ENCODE results near the gene HAS3.

Gene HAS3

GRCh38 chr16:69160192-69160591 lies 54.7 kb downstream of the HAS3 start:
- H3K27ac Mint-ChIP-seq = no peak overlapping the region
- peaks cover under 1% of the 10 kb centered on the region for H3K4me1 Mint-ChIP-seq
- CTCF ChIA-PET = no interaction called here
- H3K9me3 Mint-ChIP-seq = no peaks in the 10 kb centered on the region
- no peak overlapping the region for H3K4me3 Mint-ChIP-seq
- peaks cover 40% of the 10 kb centered on the region for H3K36me3 Mint-ChIP-seq
- no peaks in the 10 kb centered on the region for H3K27me3 Mint-ChIP-seq
- no peak for DNase-seq

- Mint-ChIP-seq H3K4me3 (no peak overlapping the region), H3K9me3 (no peaks in the 10 kb centered on the region), H3K4me1 (peaks cover 27% of the 10 kb centered on the region), H3K27me3 (no peaks in the 10 kb centered on the region), H3K36me3 (peaks cover 44% of the 10 kb centered on the region), H3K27ac (no peak overlapping the region)
- CTCF ChIA-PET = interaction anchor here (0.5 to 3.2 kb wide), 4 partner anchors 11 to 121 kb away, joined by 3 to 19 read pairs (median 8); no protein-coding TSS in a partner anchor
- DNase-seq = no peak
These were observed 60.1 kb downstream of the HAS3 start for GRCh38 chr16:69165584-69165983.

GRCh38 chr16:69166221-69166833 lies 60.9 kb downstream of the HAS3 start:
- CTCF ChIA-PET = interaction anchor here (0.5 to 3.2 kb wide), 8 partner anchors 12 to 120 kb away, joined by 3 to 19 read pairs (median 4); no protein-coding TSS in a partner anchor
- Mint-ChIP-seq H3K4me3 (no peak overlapping the region), H3K4me1 (peaks cover 27% of the 10 kb centered on the region), H3K9me3 (no peaks in the 10 kb centered on the region), H3K27ac (peak overlapping the region; percentile 82), H3K36me3 (peaks cover 42% of the 10 kb centered on the region), H3K27me3 (no peaks in the 10 kb centered on the region)
- DNase-seq = peak; percentile 69

- Mint-ChIP-seq H3K4me1 (peaks cover 27% of the 10 kb centered on the region), H3K36me3 (peaks cover 41% of the 10 kb centered on the region), H3K27me3 (no peaks in the 10 kb centered on the region), H3K9me3 (no peaks in the 10 kb centered on the region), H3K27ac (peak overlapping the region; percentile 82), H3K4me3 (no peak overlapping the region)
- CTCF ChIA-PET = interaction anchor here (0.6 to 3.2 kb wide), 8 partner anchors 11 to 119 kb away, joined by 3 to 19 read pairs (median 4); no protein-coding TSS in a partner anchor
- DNase-seq = no peak
These were observed 61.8 kb downstream of the HAS3 start for GRCh38 chr16:69166946-69167930.
